GM21526 (cell line): ENCODE measurements around the gene CUEDC1.

ENCODE experiments used
- ATAC-seq: cut with Tn5 transposase; IDR thresholded peaks from one replicate; pipeline ENCODE4 v1.9.1; 2021; ENCODE audit warnings: moderate library complexity; ENCODE audit not compliant: unreplicated experiment, low FRiP score

The CUEDC1 gene

DNA sequence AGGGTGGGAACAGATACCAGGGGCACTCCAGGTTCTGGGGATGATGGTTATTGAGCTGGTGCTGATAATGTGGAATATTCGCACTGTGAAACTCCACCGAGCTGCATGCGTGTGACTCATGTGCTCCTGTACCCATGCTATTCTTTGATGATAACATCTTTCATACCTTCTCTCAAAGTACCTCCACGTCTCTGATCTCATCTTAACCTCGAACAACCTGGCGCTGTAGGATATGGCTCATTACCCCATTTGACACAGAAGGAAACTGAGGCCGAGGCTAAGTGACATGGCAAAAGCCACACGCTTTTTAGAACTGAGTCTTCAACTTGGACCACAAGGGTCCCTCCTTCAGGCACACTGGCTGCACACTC lies 75.1 kb downstream of the CUEDC1 start:
- no peak for ATAC-seq

DNA sequence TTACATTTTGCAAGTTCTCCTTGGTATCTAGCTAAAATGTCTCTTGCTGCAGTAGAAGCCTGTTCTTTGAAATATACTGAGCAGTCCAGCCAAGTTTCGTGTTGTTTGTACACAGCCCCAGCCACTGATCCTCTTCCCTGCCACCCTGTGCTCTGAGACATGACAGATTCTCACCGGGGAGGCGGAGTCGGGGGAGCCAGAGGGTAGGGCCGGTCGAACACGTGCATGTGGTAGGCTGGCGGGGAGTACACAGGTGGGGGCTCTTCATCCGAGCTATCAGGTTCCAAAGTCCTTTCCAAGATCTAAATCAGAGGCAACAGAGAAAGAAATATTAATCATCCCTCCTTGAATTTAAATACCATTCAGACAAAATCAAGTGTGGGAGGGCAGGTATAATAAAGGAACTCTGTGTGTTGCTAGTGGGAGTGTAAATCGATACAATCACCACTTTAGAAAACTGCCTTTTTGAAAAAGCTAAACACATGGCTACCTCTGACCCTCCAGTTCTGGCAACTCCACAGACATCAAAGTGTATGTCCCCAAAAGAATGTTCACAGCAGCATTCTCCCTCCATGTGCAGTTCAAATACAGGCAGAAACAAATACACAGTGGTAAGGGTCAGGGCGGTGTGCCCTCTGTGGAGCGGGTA lies 75.7 kb downstream of the CUEDC1 start:
- ATAC-seq = no peak

DNA sequence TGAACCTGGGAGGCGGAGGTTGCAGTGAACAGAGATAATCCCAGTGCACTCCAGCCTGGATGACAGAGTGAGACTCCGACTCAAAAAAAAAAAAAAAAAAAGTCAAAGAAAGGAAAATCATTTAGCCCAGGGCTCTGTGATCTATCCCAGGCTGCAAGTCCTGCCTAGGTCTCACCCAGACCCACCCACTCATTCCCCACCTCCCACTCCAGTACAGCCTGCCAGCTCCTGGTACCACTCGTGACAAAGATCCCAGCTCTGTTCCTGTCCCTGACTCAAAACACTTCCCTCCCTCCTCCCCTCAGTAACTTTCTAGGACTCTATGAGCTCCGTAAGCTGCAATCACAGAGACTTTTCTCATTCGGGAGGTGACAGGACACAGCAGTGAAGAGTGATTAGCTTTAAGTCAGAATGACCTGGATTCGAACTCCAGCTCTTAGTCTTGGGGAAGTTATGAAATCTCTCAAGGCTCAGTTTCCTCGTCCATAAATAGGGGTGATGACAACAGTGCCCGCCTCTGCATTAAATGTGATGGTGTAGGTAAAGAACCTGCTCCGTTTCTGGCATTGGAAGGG lies 77.3 kb downstream of the CUEDC1 start:
- ATAC-seq = no peak

DNA sequence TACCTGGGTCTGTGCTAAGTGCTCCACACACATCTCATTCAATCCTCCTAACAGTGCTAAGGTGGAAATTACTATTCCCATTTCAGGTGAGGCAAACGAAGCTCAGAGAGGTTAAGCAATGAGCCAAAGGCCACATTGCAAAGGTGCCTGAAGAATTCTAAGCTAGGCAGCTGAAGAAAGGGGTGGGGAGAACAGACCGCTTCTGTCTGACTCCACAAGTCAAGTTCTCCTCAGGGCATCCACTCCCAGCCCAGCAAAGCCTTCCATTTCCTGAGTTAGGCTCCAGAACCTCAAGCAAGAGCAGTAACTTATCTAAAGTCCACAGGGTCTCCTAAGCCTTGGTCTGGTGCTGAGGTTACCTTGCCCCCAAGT lies 78.4 kb downstream of the CUEDC1 start:
- ATAC-seq = no peak

DNA sequence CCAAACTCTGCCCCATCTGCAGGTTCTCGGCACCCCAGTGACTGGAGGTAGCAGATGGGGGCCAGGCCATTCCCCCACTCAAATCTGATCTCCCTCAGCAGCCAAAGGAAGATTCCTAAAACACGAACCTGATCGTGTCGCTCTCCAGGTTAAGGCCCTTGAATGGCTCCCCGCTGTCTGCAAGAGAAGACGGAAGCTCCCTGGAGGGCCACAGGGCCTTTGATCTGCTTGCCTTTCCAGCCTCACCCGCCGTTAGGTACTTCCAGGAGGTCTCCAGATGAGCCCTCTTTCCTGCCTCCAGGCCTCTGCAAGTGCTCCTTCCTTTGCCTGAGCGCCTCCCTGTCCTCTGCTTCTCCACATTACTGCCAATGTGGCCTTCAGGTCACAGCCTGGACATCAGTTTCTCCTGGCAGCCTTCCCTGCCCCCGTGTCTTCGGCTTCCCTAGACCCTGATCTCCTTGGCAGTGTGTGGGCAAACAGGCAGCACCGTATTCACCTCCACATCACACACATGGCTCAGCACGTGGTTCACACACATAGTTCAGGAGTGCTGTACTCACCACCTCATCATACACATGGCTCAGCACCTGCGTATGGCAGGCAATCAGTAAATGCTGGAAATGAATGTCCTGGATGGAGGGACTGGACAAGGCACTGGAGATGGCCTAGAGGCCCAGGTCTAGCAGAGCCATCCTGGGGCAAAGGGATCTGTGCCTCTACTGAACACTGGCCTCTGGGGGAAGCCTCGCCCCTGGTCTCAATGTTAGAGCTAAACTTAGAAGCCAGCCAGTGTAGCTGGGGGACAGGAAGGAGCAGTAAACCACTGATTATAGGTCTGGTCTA lies 79.0 kb downstream of the CUEDC1 start:
- no peak for ATAC-seq

DNA sequence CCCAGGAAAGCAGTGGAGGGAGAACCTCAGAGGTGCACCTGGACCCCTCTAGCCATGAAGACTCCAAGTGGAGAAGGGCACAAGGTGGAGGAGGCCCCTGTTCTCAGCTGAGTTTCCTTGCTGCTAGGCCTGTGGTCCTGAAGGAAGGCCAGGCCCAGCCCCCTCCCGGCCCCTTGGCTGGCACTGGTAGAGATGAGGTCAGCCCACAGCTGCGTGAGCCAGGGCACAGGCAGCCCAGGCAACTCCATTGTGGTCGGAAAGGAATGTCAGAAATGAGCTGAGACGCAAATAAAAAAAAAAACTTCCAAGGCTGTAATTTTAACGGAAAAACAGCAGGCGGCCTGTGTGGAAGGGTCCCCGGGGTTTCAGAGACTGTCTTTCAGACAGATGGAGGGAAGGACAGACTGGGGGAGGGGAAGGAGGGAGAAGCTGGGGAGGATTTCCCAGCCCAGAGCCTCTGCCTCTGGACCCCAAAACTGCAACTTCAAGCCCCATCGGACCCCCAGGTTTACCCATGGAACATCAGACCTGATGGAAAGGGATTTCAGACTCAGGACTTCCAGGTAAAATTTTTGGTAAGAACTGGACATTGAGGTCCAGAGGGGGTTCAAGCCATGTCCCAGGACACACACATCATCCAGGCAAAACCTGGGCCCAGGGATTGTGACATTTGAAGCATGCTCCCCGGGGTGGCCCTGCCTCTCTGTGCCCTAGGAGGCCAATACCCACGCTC lies 79.8 kb downstream of the CUEDC1 start:
- no peak for ATAC-seq

DNA sequence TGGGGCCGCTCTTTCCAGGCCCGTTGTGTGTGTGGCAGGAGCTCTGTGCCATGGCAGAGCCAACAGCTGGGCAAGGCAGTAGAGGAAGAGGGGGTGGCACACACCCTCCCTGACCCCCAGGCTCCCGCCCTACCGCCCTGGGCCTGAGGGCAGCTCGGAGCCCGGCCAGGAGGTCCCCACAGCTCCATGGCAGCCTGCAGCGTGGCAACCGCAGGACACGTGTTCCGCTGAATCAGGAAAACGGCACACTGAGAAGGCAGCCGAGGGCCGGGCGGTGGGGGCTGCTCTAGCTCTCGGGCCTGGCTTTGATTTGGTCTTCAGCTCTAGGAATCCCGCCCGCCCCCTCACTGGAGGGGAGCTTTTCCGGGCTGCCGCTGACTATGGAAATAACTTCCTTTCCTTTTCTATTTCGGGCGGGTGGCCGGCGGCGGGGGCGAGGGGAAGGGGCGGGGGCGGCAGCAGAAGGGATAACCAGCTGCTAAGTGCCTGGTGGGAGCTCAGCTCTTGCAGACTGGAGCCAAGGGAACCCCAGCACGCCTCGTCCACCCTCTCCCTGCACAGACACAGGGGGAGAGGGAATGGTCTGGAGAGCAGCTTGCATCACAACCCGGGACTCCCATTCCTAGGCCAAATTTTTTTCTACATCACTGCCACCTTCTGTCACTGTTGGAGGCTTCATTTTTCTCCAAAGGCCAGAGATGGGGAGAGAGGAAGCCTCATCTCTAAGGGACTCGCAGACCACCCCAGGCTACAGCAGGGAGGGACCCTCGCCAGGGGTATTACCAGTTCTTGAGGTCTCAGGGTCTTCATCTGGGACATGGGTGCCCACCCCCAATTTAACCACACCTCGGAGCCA lies 80.5 kb downstream of the CUEDC1 start:
- no peak for ATAC-seq

DNA sequence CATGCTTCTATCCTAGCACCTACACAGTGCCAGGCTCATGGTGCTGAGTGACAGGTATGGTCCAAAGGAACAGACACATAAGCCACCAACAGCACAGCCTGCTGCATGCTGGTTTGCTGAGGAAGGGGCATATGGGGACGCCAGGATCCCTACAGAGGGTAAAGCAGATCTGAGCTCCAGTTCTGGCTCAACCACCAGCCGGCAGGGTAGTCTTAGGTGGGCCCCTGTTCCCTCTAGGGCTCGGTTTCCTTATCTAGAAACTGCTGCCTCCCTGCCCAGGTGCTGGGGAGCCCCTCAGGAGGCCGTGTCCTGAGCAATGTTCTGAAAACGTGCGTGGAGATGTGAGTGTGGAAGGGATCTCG lies 81.2 kb downstream of the CUEDC1 start:
- ATAC-seq = no peak

DNA sequence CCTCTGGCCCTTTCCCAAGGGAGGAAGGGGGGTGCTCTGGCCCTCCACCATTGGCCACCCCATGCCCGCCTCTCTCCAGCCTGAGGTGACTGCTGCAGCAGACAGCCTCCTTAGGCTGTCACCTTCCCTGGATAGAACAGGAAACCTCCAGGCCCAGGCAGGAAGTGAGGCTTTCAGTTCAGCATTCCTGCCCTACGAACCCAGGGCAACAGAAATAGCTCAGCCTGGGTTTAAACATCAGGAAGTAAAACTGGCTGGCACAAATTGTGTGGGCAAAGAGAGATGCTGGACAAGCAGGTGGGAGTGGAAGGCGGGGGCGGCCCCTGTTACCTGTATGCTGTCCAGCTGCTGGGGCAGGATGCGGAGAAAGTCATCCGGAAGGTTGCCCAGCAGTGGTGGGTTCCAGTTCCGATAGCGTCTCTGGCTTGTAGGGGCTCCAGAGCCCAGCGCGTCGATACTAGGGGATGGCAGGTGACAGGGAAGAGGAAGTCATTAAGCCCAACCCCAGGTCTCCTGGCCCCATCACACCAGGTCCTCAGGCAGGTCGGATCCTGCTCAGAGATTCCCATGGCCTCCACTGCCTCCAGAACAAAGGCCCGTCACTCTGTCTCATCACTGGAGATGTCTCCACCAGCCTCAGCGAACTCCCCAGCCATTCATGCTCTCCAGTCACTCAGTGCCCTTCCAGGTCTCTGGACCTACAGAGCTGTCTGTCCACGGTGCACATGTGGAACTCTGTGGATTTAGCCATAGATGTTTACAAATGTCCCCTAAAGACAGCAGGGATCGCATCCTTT lies 81.8 kb downstream of the CUEDC1 start:
- no peak for ATAC-seq

DNA sequence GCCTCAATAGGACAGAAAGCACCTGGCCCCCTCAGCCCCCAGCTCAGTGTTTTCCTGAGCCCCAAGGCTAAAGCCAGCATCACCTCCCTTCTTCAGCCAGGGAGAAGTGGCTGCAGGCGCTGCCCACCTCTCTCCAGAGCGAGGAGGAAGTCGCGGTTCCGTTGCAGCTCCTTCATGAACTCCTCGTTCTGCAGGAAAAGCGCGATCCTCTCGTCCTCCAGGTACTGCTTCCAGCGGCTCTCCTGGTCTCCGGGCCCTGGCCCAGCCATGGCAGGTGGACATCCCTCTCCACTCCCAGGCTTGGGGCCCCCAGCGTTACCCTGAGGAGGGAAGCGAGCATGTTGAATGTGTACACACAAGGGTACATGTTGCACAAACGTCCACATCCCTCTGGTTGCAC lies 82.7 kb downstream of the CUEDC1 start:
- no peak for ATAC-seq

DNA sequence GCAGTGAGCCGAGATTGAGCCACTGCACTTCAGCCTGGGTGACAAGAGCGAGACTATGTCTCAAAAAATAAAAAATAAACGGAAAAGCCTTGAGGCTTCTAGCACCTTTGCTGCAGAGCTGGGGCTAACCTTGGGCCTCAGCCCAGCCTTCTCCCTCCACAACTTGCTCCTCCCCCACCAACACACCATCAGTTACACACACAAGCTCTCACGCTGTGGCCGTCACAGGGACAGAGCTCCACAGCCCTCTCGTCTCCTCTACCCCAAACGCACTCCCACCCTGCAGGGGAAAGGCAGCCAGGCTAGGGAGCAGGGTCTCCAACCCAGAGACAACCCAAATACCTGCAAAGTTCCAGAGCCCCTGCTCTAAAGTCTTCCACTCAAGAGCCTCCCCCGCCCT lies 83.3 kb downstream of the CUEDC1 start:
- ATAC-seq = no peak

DNA sequence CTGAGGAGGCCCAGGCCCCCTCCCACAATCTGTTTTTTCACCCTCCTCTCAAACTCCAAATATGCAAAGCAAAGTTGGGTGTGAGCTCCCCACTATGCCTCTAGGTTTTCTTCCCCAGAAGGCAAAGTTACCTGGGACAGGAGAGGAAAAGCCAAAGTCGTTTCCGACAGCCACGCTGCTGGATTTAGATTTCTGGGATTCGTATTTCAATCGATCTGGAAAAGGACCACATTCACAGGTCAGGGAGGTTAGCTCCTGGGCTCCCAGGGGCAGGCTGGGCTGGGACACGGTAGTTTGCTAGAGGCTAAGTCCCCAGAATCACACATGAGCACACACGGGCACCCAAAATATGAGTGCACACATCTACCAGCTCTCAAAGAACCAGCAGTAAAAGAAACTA lies 84.1 kb downstream of the CUEDC1 start:
- ATAC-seq = no peak

DNA sequence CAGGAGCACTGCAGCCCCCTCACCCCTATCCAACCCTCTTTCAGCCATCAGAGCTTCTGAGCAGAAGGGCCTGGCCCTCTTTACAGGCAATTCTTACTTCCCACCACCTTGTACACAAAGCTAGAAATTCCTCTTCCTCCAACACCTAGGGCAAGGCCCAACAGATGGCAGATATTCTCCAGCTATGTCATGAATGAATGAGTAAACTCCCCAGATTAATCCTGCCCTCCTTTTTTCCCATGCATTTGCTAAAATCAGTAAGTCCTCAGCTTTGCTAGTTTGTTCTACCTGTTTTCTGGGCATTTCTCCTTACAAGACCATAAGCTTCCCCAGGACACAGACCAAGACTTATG lies 85.0 kb downstream of the CUEDC1 start:
- no peak for ATAC-seq

DNA sequence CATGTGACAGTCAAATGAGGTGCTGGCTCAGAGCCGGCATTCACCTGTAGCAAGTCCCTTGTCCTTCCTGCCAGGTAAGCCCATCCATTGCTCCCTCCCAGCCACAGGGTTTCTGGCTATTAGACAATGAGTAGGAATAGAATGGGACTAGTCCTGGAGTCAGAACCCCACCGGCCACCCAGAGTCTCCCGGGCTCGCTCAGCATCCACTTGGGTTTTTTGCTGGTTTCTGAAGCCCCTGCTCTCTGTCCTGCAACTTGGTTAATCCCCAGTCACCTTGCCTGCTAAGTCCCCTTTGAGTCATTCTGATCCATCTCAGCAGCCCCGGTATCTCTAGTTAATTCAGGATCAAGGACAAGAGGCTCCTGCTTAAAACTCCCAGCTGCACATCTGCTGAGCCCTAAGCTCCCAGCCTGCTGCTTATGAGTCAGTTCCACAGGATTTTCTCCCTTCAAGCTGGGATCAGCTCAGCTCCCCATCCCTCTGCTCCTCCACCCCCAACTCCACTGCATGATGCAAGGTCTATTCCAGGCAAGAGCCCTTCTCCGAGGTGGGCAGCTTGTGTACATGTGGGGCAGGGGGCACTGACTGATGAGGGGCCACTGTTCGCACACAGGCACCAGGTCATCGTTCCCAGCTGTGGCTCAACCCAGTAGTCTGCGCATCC lies 85.5 kb downstream of the CUEDC1 start:
- no peak for ATAC-seq

DNA sequence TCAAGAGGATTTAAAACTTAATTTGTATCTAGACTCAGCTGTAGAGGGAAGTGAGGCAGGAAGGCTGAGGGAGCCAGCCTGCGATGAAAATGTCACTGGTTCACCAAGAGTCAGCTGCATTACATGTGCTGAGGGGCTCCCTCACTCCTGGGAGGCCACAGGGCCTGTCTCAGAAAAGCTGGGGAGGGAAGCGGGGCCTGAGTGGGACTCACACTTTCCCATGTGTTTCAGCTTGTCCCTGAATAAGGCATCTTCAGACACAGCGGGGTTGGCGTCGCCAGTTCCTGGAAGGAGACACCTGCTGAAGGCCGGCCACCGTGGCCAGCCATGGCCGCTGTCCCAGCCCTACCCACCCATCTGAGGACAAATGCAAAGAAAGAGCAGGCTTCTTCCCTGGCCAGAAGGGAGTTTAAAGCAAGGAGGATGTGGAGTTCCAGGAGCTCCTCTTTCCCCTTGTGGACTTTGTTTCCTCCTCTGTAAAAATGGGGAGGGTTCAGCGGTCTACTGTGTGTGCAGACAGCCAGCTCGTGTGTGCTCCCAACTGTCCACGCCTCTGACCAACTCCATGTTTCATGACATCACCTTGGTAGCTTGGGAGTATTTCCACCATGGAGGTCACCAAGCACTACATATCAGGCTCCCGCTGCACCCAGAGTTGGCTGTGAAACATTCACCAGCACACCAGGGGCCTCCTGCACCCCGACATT lies 86.1 kb downstream of the CUEDC1 start:
- no peak for ATAC-seq

DNA sequence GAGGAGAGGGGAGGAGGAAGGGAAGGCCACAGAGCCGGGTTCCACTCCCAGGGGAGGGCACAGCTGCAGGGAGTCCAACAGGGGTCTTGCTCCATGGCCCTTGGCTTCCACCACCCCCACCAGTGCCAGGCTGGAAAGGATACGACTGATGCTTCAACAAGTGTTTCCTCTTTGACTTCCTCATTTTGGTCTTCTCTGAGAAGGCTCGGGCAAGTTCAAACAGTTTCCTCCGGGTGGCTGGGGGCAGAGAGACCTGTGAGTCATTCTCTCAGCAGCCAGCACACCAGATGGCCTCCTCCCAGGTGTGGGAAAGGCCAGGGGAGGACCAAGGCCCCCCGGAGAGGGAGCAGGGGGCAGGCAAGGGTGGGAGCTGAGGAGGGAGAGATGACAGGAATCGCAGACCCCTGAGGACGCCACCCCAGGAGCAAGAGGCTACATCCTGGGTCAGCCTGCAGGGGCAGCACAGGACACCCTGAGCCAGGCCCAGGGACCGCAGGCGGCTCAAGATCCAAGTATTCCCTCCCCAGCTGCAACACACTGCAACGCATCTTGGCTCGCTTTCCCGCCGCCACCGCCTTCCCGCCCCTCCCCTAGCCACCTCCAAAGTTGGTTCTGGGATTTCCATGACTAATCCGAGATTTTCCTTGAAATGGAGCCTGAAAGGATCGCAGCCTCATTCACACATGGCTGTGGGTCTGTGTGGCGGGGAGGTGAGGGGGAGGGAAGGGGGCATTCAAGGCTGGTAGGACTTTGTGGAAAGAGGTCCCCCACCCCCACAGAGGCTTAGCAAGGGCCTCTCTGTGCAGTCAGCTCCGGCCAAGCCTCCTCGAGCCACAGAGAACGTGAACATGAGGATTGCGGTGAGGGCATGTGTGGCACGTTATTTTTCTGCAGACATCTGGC lies 87.0 kb downstream of the CUEDC1 start:
- ATAC-seq = peak; percentile 62

DNA sequence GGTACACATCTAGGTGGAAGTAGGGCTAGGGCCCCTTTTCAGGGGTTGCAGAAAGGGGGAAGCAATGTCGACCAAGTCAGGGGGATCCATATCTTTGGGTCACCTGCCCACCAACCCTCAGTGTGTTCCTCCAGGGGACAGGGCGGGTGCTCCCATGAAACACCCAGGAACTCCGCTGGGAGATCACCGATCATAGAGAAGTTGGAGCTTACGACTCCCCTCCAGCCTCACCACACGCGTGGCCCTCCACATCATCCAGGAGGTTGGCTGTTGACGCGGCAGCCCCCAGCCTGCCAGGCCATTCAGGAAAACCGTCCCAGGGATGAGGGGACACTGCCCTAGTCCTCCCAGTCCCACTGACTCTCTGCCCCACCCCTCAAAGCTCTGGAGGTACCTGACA lies 88.1 kb downstream of the CUEDC1 start:
- no peak for ATAC-seq

DNA sequence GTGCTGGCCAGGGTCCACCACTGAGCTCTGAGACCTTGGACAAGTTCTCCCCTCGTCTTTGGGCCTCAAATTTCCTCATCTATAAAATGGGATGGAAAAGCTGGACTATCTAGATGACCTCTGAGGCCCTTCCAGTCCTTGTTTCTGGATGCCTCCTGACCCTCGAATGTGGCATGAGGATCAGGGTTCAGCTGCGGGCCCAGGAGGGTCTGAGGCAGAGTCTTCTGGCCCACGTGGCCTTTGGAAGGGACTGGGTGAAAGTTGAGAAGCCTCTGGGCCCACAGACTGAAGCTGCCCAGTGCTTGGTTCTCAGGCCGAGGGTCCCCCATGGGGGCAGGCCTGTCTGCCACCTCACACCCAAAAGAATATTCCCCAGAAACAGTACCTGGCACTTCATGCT lies 88.5 kb downstream of the CUEDC1 start:
- no peak for ATAC-seq
